Panc1 (cell line): ENCODE results near the gene SPRYD4. TPM values are rescaled to one million over a fixed set of nuclear protein-coding genes. Genes with fewer than 3 reads are reported as not detected.

Experiments used
- ATAC-seq: fragments of 200-7000 bp; cut with Tn5 transposase; 2 replicates; pipeline ENCODE4 v1.9.1; 2020; ENCODE audit warnings: mild to moderate bottlenecking, moderate library complexity
- BruUV-seq: library from RNA; stranded (reverse); fragments of 400-500 nt; replicated peaks from 2 replicates; lab custom pipeline; 2021; lab: Mats Ljungman, UMichigan
- CTCF ChIA-PET: fragments of 300-600 bp; sonication (Branson Sonifier 250); formaldehyde crosslinking; loops from one replicate; lab custom pipeline; 2022; ENCODE audit warnings: antibody characterized with exemption; lab: Charles Lee
- POLR2A ChIA-PET: fragments of 300-600 bp; sonication (Branson Sonifier 250); formaldehyde crosslinking; loops from one replicate; lab custom pipeline; 2022; ENCODE audit warnings: antibody characterized with exemption; lab: Charles Lee
- DNase-seq: peaks from one replicate; pipeline ENCODE4 v3.0.0-alpha.2; 2010; ENCODE audit warnings: low read depth, low spot score
- H3K27ac ChIP-seq: 2 replicates; pipeline ENCODE4 v1.5.1; 2011; ENCODE audit warnings: mild to moderate bottlenecking, low read length, inconsistent platforms
- H3K27me3 ChIP-seq: fragments of 200-500 bp; sonication (Bioruptor generic); 2 replicates; pipeline ENCODE4 v1.6.0; 2014; ENCODE audit warnings: low read length, inconsistent platforms; ENCODE audit not compliant: control insufficient read depth, insufficient read depth
- H3K36me3 ChIP-seq: fragments of 200-500 bp; sonication (Bioruptor generic); 2 replicates; pipeline ENCODE4 v1.5.1; 2014; ENCODE audit warnings: inconsistent platforms, mild to moderate bottlenecking, low read length, moderate library complexity; ENCODE audit not compliant: control insufficient read depth, insufficient read depth
- H3K4me1 ChIP-seq: 2 replicates; pipeline ENCODE4 v1.5.1; 2011; ENCODE audit warnings: inconsistent platforms, mild to moderate bottlenecking, low read length, moderate library complexity; ENCODE audit not compliant: control insufficient read depth, insufficient read depth
- H3K4me3 ChIP-seq, 2 experiments: 2 replicates each; pipeline ENCODE4 v1.5.1; 2011 to 2012; ENCODE audit warnings: low read depth in 2 of 2, low read length in 2 of 2, mild to moderate bottlenecking in 2 of 2, inconsistent platforms in 1 of 2, moderate library complexity in 1 of 2
- H3K9me3 ChIP-seq: fragments of 200-500 bp; sonication (Bioruptor generic); 2 replicates; pipeline ENCODE4 v1.5.1; 2014; ENCODE audit warnings: low read depth, mild to moderate bottlenecking, inconsistent platforms, low read length, moderate library complexity; ENCODE audit not compliant: control insufficient read depth, insufficient read depth
- POLR2AphosphoS5 ChIP-seq: IDR thresholded peaks from 2 replicates; pipeline ENCODE4 v1.6.1; 2012; ENCODE audit warnings: mild to moderate bottlenecking, low read depth, low read length, moderate library complexity
- SIN3A ChIP-seq: IDR thresholded peaks from 2 replicates; pipeline ENCODE4 v1.6.1; 2012; ENCODE audit warnings: low read depth, mild to moderate bottlenecking, low read length, moderate library complexity, borderline replicate concordance; ENCODE audit not compliant: insufficient read depth
- TCF7L2 ChIP-seq: IDR thresholded peaks from 2 replicates; pipeline ENCODE4 v1.6.1; 2011; ENCODE audit warnings: mild to moderate bottlenecking, low read depth, low read length, inconsistent platforms
- in situ Hi-C: cut with HindIII; loops from 2 replicates; pipeline ENCODE4 v1.10.0; 2016; ENCODE audit warnings: low sequenced_read_pairs, low pct_unique_long_range_greater_than_20kb
- intact Hi-C: fragments of 100-400 bp; cut with micrococcal nuclease; formaldehyde crosslinking; loops from one replicate; pipeline ENCODE4 v1.10.0; 2022; ENCODE audit not compliant: unreplicated experiment
- total RNA-seq: library from RNA; stranded (reverse); gene quantifications from one replicate; pipeline ENCODE4 v1.2.1, GENCODE V29; 2021; ENCODE audit not compliant: unreplicated experiment
- TF ChIP-seq, protein P1 (sequence below), 2 experiments: IDR thresholded peaks; 2 replicates each; pipeline ENCODE4 v1.6.1; 2011 to 2012; ENCODE audit warnings: low read depth in 2 of 2, control low read depth in 1 of 2, low read length in 1 of 2, mild to moderate bottlenecking in 1 of 2, moderate library complexity in 1 of 2; ENCODE audit not compliant: insufficient read depth in 1 of 2
- TF ChIP-seq, protein P2 (sequence below): fragments of 450-650 bp; IDR thresholded peaks from 2 replicates; pipeline ENCODE4 v1.5.1; 2017; ENCODE audit warnings: mild to moderate bottlenecking

The SPRYD4 gene
- total RNA-seq, 1 experiment from 2014 or later: 3.7 TPM

DNA sequence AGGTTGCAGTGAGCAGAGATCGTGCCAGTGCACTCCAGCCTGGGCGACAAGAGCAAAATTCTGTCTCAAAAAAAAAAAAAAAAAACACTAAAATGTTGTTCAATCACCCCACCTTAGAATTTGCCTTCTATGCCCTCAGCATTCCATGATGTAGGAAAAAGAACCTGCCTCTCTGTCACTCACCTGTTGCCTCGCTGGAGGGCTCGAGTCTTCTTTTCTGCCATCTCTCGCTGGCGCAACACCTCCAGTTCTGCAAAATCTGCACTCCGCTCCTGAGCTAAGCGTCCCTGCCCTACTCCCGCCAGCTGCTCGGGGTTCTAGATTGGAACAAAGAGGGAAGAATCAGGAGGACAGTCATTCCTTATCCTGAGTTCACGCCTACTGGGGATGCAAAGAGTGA lies 37.1 kb upstream of the SPRYD4 start:
- H3K27me3 ChIP-seq: no peaks in the 10 kb centered on the region
- no peak overlapping the region for H3K4me3 ChIP-seq
- intact Hi-C loops: no loop called here
- in situ Hi-C loops: no loop called here
- POLR2A ChIA-PET: no interaction called here
- H3K9me3 ChIP-seq: no peaks in the 10 kb centered on the region
- no peak for TF ChIP-seq SIN3A
- TF ChIP-seq, protein P1, sequence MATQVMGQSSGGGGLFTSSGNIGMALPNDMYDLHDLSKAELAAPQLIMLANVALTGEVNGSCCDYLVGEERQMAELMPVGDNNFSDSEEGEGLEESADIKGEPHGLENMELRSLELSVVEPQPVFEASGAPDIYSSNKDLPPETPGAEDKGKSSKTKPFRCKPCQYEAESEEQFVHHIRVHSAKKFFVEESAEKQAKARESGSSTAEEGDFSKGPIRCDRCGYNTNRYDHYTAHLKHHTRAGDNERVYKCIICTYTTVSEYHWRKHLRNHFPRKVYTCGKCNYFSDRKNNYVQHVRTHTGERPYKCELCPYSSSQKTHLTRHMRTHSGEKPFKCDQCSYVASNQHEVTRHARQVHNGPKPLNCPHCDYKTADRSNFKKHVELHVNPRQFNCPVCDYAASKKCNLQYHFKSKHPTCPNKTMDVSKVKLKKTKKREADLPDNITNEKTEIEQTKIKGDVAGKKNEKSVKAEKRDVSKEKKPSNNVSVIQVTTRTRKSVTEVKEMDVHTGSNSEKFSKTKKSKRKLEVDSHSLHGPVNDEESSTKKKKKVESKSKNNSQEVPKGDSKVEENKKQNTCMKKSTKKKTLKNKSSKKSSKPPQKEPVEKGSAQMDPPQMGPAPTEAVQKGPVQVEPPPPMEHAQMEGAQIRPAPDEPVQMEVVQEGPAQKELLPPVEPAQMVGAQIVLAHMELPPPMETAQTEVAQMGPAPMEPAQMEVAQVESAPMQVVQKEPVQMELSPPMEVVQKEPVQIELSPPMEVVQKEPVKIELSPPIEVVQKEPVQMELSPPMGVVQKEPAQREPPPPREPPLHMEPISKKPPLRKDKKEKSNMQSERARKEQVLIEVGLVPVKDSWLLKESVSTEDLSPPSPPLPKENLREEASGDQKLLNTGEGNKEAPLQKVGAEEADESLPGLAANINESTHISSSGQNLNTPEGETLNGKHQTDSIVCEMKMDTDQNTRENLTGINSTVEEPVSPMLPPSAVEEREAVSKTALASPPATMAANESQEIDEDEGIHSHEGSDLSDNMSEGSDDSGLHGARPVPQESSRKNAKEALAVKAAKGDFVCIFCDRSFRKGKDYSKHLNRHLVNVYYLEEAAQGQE (IDR thresholded peaks at IDR 0.05; ENCODE audit: insufficient read depth in 1 of 2, low read depth in 2 of 2, low read length in 1 of 2): no peak
- TF ChIP-seq POLR2AphosphoS5: no peak
- TF ChIP-seq, protein P2, sequence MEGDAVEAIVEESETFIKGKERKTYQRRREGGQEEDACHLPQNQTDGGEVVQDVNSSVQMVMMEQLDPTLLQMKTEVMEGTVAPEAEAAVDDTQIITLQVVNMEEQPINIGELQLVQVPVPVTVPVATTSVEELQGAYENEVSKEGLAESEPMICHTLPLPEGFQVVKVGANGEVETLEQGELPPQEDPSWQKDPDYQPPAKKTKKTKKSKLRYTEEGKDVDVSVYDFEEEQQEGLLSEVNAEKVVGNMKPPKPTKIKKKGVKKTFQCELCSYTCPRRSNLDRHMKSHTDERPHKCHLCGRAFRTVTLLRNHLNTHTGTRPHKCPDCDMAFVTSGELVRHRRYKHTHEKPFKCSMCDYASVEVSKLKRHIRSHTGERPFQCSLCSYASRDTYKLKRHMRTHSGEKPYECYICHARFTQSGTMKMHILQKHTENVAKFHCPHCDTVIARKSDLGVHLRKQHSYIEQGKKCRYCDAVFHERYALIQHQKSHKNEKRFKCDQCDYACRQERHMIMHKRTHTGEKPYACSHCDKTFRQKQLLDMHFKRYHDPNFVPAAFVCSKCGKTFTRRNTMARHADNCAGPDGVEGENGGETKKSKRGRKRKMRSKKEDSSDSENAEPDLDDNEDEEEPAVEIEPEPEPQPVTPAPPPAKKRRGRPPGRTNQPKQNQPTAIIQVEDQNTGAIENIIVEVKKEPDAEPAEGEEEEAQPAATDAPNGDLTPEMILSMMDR: no peak
- no peak for TF ChIP-seq TCF7L2
- H3K4me1 ChIP-seq: no peaks in the 10 kb centered on the region
- DNase-seq (no peak), ATAC-seq (no peak)
- H3K36me3 ChIP-seq: peaks cover 4% of the 10 kb centered on the region; the same call in 1 of the 2 replicates
- H3K27ac ChIP-seq: no peak overlapping the region
- CTCF ChIA-PET: no interaction called here
- no TSS peak for BruUV-seq

DNA sequence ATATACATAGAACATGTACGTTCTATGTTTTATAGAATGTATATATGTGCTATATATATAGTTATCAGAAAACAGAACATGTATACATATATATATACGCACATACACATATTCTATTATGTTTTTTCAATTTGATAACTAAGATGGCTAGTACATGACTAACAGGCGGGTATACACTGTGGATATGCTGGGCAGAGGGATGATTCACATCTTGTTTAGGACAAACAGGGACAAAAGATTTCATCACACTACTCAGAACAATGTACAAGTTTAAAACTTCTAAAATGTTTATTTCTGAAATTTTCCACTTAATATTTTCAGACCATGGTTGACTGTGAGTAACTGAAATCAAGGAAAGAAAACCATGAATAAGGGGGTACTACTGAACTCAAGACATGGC lies 36.5 kb upstream of the SPRYD4 start:
- Histone ChIP-seq H3K27me3 (no peaks in the 10 kb centered on the region), H3K36me3 (peaks cover 4% of the 10 kb centered on the region; the same call in 1 of the 2 replicates), H3K9me3 (no peaks in the 10 kb centered on the region), H3K4me1 (no peaks in the 10 kb centered on the region), H3K27ac (no peak overlapping the region), H3K4me3 (no peak overlapping the region)
- no peak for TF ChIP-seq POLR2AphosphoS5
- TF ChIP-seq, protein P1 (IDR thresholded peaks at IDR 0.05; ENCODE audit: insufficient read depth in 1 of 2, low read depth in 2 of 2, low read length in 1 of 2): no peak
- no peak for TF ChIP-seq SIN3A
- TF ChIP-seq TCF7L2: no peak
- TF ChIP-seq, protein P2: no peak
- intact Hi-C loops: no loop called here
- ATAC-seq: no peak
- ChIA-PET POLR2A (no interaction called here), CTCF (no interaction called here)
- no TSS peak for BruUV-seq
- in situ Hi-C loops: no loop called here
- DNase-seq: no peak
